Sigmoid colon (tissue), 4 donors: ENCODE data around the gene MAML3.

Experiments used
- EP300 ChIP-seq, 4 donors: sonication (generic); formaldehyde crosslinking; IDR thresholded peaks; one replicate each; pipeline ENCODE4 v1.6.1; 2017; ENCODE audit warnings: antibody characterized with exemption in 4 of 4
- POLR2A ChIP-seq, 2 donors: fragments of 450-650 bp; IDR thresholded peaks; one replicate each; pipeline ENCODE4 v1.6.1; 2016; ENCODE audit warnings: antibody characterized with exemption in 2 of 2, mild to moderate bottlenecking in 2 of 2, moderate library complexity in 2 of 2
- POLR2AphosphoS5 ChIP-seq, 4 donors: sonication (generic); formaldehyde crosslinking; IDR thresholded peaks; one replicate each; pipeline ENCODE4 v1.6.1; 2017; ENCODE audit warnings: antibody characterized with exemption in 4 of 4
- TF ChIP-seq, protein P1 (sequence below), 4 experiments: fragments of 450-650 bp in 3 of 4; fragments of 200-600 bp in 1 of 4; IDR thresholded peaks; one replicate each; pipeline ENCODE4 v1.5.1; 2016 to 2019; ENCODE audit warnings: antibody characterized with exemption in 4 of 4, mild to moderate bottlenecking in 3 of 4, moderate library complexity in 2 of 4

DNA sequence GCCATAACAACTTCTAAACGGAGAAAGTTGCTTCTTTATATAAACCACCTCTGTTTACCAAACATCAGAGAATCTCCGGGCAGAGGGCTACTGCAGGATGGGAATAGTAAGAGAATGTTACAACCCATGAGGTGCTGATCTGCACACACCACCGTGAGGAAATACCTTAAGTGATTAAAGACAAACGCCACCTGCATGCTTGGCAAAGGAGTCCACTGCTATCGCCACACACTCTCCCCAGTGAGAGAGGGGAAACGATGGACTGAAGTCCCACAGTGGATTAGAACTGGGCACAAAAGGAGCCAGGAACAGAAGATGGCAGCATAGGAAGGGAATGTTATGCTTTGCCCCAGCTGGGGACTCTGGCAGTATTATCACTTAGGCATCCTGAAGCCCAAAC lies 15.6 kb downstream of the MAML3 start:
- TF ChIP-seq, protein P1, sequence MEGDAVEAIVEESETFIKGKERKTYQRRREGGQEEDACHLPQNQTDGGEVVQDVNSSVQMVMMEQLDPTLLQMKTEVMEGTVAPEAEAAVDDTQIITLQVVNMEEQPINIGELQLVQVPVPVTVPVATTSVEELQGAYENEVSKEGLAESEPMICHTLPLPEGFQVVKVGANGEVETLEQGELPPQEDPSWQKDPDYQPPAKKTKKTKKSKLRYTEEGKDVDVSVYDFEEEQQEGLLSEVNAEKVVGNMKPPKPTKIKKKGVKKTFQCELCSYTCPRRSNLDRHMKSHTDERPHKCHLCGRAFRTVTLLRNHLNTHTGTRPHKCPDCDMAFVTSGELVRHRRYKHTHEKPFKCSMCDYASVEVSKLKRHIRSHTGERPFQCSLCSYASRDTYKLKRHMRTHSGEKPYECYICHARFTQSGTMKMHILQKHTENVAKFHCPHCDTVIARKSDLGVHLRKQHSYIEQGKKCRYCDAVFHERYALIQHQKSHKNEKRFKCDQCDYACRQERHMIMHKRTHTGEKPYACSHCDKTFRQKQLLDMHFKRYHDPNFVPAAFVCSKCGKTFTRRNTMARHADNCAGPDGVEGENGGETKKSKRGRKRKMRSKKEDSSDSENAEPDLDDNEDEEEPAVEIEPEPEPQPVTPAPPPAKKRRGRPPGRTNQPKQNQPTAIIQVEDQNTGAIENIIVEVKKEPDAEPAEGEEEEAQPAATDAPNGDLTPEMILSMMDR (IDR thresholded peaks at IDR 0.05) = no peak
- TF ChIP-seq EP300 (IDR thresholded peaks at IDR 0.05) (no peak), POLR2AphosphoS5 (IDR thresholded peaks at IDR 0.05) (no peak), POLR2A (IDR thresholded peaks at IDR 0.05) (no peak)
